AG09319 (cell line): ENCODE measurements around the gene PEX13.
"Not testable (repeated sequence)": the region's sequence is repeated elsewhere in the genome, so short reads cannot be mapped to it uniquely, and the experiment has no call there.

Source experiments
- DNase-seq: peaks from one replicate; pipeline ENCODE4 v3.0.0-alpha.2; 2010; ENCODE audit warnings: low read depth; ENCODE audit errors: extremely low read depth
- TF ChIP-seq, protein P1 (sequence below): IDR thresholded peaks from 2 replicates; pipeline ENCODE4 v1.5.1; 2011; ENCODE audit warnings: low read depth, mild to moderate bottlenecking, inconsistent platforms, low read length, moderate library complexity

Gene PEX13

DNA sequence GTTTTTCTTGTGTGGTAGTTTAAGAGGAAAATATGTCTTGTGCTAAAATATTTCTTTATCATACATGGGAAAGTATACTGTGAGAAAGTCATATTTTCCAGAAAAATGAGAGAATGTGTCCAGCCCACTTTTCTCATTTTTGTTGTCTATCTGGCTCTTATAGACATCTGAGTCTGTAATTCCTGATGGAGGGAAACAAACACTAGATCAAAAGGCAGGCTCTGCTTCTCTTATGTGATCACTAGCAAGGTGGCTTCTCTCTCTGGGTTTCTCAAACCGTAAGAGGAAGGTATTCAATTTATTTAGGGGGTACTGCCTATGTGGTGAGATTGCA lies 40.0 kb upstream of the PEX13 start:
- TF ChIP-seq, protein P1, sequence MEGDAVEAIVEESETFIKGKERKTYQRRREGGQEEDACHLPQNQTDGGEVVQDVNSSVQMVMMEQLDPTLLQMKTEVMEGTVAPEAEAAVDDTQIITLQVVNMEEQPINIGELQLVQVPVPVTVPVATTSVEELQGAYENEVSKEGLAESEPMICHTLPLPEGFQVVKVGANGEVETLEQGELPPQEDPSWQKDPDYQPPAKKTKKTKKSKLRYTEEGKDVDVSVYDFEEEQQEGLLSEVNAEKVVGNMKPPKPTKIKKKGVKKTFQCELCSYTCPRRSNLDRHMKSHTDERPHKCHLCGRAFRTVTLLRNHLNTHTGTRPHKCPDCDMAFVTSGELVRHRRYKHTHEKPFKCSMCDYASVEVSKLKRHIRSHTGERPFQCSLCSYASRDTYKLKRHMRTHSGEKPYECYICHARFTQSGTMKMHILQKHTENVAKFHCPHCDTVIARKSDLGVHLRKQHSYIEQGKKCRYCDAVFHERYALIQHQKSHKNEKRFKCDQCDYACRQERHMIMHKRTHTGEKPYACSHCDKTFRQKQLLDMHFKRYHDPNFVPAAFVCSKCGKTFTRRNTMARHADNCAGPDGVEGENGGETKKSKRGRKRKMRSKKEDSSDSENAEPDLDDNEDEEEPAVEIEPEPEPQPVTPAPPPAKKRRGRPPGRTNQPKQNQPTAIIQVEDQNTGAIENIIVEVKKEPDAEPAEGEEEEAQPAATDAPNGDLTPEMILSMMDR, result no peak
- DNase-seq, result no peak

DNA sequence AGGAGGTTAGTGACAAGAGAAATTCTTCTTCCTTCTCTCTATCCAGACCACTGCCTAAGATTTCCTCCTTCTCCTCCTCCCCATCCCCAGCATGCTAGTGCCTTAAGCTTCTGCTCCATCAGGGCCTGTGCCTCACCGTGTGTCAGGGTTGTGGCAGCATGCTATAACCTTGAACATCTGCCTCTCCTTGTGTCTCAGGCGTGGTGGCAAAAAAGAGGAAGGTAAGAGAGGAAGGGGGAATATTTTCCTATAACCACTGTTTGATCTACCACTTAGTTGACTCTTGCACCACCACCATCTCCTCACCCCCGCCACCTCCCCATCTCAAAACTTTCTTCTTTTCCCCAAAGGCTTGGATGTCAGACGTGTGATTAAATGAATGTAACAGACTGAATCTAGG lies 38.3 kb upstream of the PEX13 start:
- TF ChIP-seq, protein P1, result no peak

DNA sequence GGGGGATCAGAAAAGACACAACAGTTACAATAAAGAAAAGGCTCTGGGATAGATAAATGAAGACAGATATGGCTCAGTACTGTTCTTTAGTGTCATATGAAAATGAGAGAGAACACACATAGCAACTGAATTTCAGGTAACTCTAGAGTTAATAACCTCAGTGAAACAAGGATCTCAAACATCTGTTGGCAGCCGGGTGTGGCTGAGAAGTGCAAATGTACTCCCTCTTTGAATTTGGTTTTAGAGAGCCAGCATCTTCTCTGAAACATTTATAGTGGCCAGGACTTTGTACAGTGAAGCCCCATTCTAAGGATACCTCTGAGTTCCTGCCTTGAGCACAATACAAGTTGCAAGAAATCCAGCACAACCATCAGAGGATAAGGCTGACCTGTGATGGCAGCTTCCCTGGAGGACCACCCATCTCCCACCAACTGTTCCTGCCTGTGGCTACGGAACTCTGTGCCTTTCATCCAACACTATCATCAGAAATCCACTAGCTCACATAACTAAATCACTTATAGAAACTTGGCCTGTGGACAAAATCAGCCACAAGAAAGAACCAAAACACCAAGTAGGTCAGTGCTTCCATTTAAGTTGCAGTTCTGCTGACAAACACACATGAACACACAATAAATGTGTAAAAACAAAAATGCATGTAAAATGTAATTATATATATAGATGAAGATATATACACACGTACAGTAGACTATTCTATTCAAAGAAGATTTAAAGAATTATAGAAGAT lies 37.3 kb upstream of the PEX13 start:
- DNase-seq, result no peak
- TF ChIP-seq, protein P1, result no peak

More for the DNA sequence above, 38.3 kb upstream of the PEX13 start:
- no peak for DNase-seq

DNA sequence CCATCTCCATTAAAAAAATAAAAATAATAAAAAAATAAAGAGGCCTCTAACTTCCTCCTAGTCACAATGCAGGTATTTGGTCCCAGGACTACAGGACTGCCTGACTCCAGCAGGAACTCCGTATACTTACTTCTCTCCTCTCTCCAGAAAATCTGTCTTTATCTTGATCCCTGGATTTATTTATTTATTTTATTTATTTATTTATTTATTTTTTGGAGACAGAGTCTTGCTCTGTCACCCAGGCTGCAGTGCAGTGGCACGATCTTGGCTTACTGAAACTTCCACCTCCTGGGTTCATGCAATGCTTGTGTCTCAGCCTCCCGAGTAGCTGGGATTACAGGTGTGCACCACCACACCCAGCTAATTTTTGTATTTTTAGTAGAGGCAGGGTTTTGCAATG lies 35.5 kb upstream of the PEX13 start:
- not testable (repeated sequence) for DNase-seq

DNA sequence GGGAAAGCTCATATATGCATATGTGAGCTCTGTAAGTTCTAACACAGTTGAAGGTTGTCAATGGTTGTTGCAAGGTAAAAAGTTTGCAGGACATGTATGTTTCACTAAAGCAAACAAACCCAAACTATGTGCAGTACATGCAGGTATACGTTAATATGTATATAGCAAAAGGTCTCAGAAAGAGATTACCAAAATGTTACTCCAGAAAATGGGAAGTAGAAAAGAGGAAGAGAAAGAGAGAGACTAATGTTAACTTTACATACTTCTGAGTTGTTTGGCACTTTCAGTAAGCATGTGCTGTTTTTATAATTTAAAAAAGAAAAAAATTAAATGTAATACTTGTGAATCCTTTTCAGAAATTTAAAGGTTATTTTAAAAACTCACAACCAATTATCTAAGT lies 32.8 kb upstream of the PEX13 start:
- TF ChIP-seq, protein P1, result no peak

DNA sequence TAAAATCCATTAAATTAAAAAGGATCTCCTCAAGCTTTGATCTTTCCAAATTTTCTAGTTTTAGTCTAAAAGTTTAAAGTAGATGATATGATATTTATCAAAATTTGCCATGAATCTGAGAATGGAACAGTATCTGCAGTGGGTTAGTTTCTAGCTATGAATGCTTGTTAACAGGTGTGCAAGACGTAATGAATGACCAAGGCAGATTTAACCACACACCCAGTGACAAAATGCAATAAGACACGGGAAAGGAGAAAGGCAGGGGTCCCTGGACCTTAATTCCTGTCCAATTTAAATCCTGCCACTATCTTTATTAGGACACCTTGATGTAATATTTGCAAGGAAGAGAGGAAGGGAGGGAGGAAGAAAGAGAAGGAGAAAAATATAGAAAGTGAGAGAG lies 30.5 kb upstream of the PEX13 start:
- no peak for DNase-seq
- TF ChIP-seq, protein P1, result no peak

More for the DNA sequence above, 32.8 kb upstream of the PEX13 start:
- DNase-seq, result no peak

DNA sequence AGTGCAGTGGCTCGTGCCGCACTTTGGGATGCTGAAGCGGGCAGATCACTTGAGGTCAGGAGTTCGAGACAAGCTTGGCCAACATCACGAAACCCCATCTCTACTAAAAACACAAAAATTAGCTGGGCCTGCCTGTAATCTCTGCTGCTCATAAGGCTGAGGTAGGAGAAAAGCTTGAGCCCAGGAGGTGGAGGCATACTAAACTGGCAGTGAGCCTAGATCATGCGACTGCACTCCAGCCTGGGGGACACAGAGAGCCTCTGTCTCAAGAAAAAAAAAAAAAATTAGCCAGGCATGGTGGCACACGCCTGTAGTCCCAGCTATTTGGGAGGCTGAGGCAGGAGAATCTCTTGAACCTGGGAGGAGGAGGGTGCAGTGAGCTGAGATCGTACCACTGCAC lies 29.9 kb upstream of the PEX13 start:
- not testable (repeated sequence) for DNase-seq

DNA sequence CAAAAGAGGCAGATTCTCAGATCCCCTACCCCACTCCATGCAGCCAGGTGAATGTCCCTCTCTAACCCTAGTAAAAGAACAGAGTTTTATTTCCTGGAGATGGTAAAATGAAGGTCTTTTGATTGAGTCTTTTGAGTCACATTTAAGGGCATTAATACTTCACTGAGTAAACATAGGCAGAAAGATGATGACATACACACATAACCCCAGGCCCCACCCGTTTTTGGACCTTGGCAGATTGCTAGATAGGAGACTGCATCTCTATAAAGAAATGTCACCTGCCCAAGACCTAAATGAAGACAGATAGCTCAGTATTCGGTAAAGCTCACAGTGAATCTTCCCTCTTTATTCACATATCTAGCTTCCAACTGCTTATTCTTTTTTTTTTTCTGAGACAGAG lies 28.3 kb upstream of the PEX13 start:
- DNase-seq, result no peak
- TF ChIP-seq, protein P1, result no peak
